ENCODE measurements around the gene SETDB1. TPM values are rescaled to one million over a fixed set of nuclear protein-coding genes. Genes with fewer than 3 reads are reported as not detected.
"Not testable (repeated sequence)": the region's sequence is repeated elsewhere in the genome, so short reads cannot be mapped to it uniquely, and the experiment has no call there.

Gene SETDB1
- total and polyA plus RNA-seq, 5 donors from 2014 or later, result 9.4 to 48.7 (median 12.6) TPM

- H3K9me3 ChIP-seq (ENCODE audit: control insufficient read depth in 2 of 2, low read length in 2 of 2), result no peaks in the 10 kb centered on the region
- H3K36me3 ChIP-seq (ENCODE audit: control insufficient read depth, insufficient read depth, low read length), result no peaks in the 10 kb centered on the region
- ATAC-seq (ENCODE audit: low read depth in 2 of 2) (no peak), DNase-seq (no peak)
- H3K36me3 Mint-ChIP-seq, result no peaks in the 10 kb centered on the region
- H3K27ac Mint-ChIP-seq, result no peak overlapping the region
- no peak overlapping the region for H3K27ac ChIP-seq (ENCODE audit: insufficient read depth, low read length, poor library complexity, severe bottlenecking)
- H3K4me3 ChIP-seq (ENCODE audit: low read depth, low read length), result no peak overlapping the region
- H3K27me3 ChIP-seq (ENCODE audit: control insufficient read depth, insufficient read depth, low read length), result no peaks in the 10 kb centered on the region
- no peak overlapping the region for H3K4me3 Mint-ChIP-seq
- peaks cover 11% of the 10 kb centered on the region for H3K27me3 Mint-ChIP-seq
- H3K4me1 Mint-ChIP-seq, result peaks cover 15 to 24% (median 21%) of the 10 kb centered on the region in 4 donors
- H3K4me1 ChIP-seq (ENCODE audit: control insufficient read depth, insufficient read depth, low read length, poor library complexity, severe bottlenecking), result peaks cover 17% of the 10 kb centered on the region
- H3K9me3 Mint-ChIP-seq, result peaks cover 0 to 2% (median 0%) of the 10 kb centered on the region in 7 donors
These were observed 32.7 kb upstream of the SETDB1 start for GRCh38 chr1:150893336-150893913.

GRCh38 chr1:150895618-150896017 lies 30.5 kb upstream of the SETDB1 start:
- no peak for DNase-seq
- no peak for ATAC-seq (ENCODE audit: low read depth in 2 of 2)
- Mint-ChIP-seq H3K27me3 (peaks cover 11% of the 10 kb centered on the region), H3K36me3 (no peaks in the 10 kb centered on the region), H3K9me3 (peaks cover 0 to 2% (median 0%) of the 10 kb centered on the region in 7 donors), H3K27ac (no peak overlapping the region), H3K4me3 (no peak overlapping the region), H3K4me1 (peaks cover 5 to 10% (median 9%) of the 10 kb centered on the region in 4 donors)
- no peak overlapping the region for H3K27ac ChIP-seq (ENCODE audit: insufficient read depth, low read length, poor library complexity, severe bottlenecking)
- no peaks in the 10 kb centered on the region for H3K27me3 ChIP-seq (ENCODE audit: control insufficient read depth, insufficient read depth, low read length)
- no peaks in the 10 kb centered on the region for H3K9me3 ChIP-seq (ENCODE audit: control insufficient read depth in 2 of 2, low read length in 2 of 2)
- H3K4me1 ChIP-seq (ENCODE audit: control insufficient read depth, insufficient read depth, low read length, poor library complexity, severe bottlenecking), result peaks cover 3% of the 10 kb centered on the region
- H3K36me3 ChIP-seq (ENCODE audit: control insufficient read depth, insufficient read depth, low read length), result no peaks in the 10 kb centered on the region
- H3K4me3 ChIP-seq (ENCODE audit: low read depth, low read length), result no peak overlapping the region

GRCh38 chr1:150899795-150900194 lies 26.4 kb upstream of the SETDB1 start:
- H3K4me3 Mint-ChIP-seq; H3K36me3 Mint-ChIP-seq; H3K36me3 ChIP-seq (ENCODE audit: control insufficient read depth, insufficient read depth, low read length); H3K4me1 Mint-ChIP-seq; DNase-seq; H3K27me3 ChIP-seq (ENCODE audit: control insufficient read depth, insufficient read depth, low read length); H3K27ac Mint-ChIP-seq; H3K9me3 Mint-ChIP-seq; H3K9me3 ChIP-seq (ENCODE audit: control insufficient read depth in 2 of 2, low read length in 2 of 2); H3K27ac ChIP-seq (ENCODE audit: insufficient read depth, low read length, poor library complexity, severe bottlenecking); ATAC-seq (ENCODE audit: low read depth in 2 of 2); H3K4me1 ChIP-seq (ENCODE audit: control insufficient read depth, insufficient read depth, low read length, poor library complexity, severe bottlenecking); H3K4me3 ChIP-seq (ENCODE audit: low read depth, low read length): not testable (repeated sequence)
- peaks cover 11% of the 10 kb centered on the region for H3K27me3 Mint-ChIP-seq

GRCh38 chr1:150902346-150902745 lies 23.8 kb upstream of the SETDB1 start:
- H3K9me3 ChIP-seq (ENCODE audit: control insufficient read depth in 2 of 2, low read length in 2 of 2), result no peaks in the 10 kb centered on the region
- no peaks in the 10 kb centered on the region for H3K36me3 ChIP-seq (ENCODE audit: control insufficient read depth, insufficient read depth, low read length)
- ATAC-seq (ENCODE audit: low read depth in 2 of 2) (no peak), DNase-seq (no peak)
- no peak overlapping the region for H3K4me3 ChIP-seq (ENCODE audit: low read depth, low read length)
- H3K9me3 Mint-ChIP-seq, result peaks cover 0 to 2% (median 0%) of the 10 kb centered on the region in 7 donors
- no peaks in the 10 kb centered on the region for H3K27me3 ChIP-seq (ENCODE audit: control insufficient read depth, insufficient read depth, low read length)
- no peak overlapping the region for H3K27ac Mint-ChIP-seq
- no peaks in the 10 kb centered on the region for H3K36me3 Mint-ChIP-seq
- H3K4me3 Mint-ChIP-seq, result no peak overlapping the region
- H3K4me1 ChIP-seq (ENCODE audit: control insufficient read depth, insufficient read depth, low read length, poor library complexity, severe bottlenecking), result no peaks in the 10 kb centered on the region
- no peaks in the 10 kb centered on the region for H3K27me3 Mint-ChIP-seq
- no peak overlapping the region for H3K27ac ChIP-seq (ENCODE audit: insufficient read depth, low read length, poor library complexity, severe bottlenecking)
- H3K4me1 Mint-ChIP-seq, result peaks cover 0 to 2% (median 0%) of the 10 kb centered on the region in 4 donors

- H3K27me3 Mint-ChIP-seq, result no peaks in the 10 kb centered on the region
- ATAC-seq (ENCODE audit: low read depth in 2 of 2) (no peak), DNase-seq (no peak)
- H3K4me3 Mint-ChIP-seq, result no peak overlapping the region
- peaks cover 0 to 3% (median 0%) of the 10 kb centered on the region in 4 donors for H3K4me1 Mint-ChIP-seq
- Histone ChIP-seq H3K27me3 (ENCODE audit: control insufficient read depth, insufficient read depth, low read length) (no peaks in the 10 kb centered on the region), H3K9me3 (ENCODE audit: control insufficient read depth in 2 of 2, low read length in 2 of 2) (no peaks in the 10 kb centered on the region), H3K4me3 (ENCODE audit: low read depth, low read length) (no peak overlapping the region), H3K4me1 (ENCODE audit: control insufficient read depth, insufficient read depth, low read length, poor library complexity, severe bottlenecking) (no peaks in the 10 kb centered on the region), H3K36me3 (ENCODE audit: control insufficient read depth, insufficient read depth, low read length) (no peaks in the 10 kb centered on the region), H3K27ac (ENCODE audit: insufficient read depth, low read length, poor library complexity, severe bottlenecking) (no peak overlapping the region)
- H3K36me3 Mint-ChIP-seq, result no peaks in the 10 kb centered on the region
- no peaks in the 10 kb centered on the region for H3K9me3 Mint-ChIP-seq
- no peak overlapping the region for H3K27ac Mint-ChIP-seq
These were observed 23.4 kb upstream of the SETDB1 start for GRCh38 chr1:150902751-150903150.

GRCh38 chr1:150905301-150905700 lies 20.9 kb upstream of the SETDB1 start:
- H3K4me1 Mint-ChIP-seq, result peaks cover 0 to 6% (median 0%) of the 10 kb centered on the region in 4 donors
- no peak for ATAC-seq (ENCODE audit: low read depth in 2 of 2)
- no peak overlapping the region for H3K4me3 ChIP-seq (ENCODE audit: low read depth, low read length)
- no peaks in the 10 kb centered on the region for H3K36me3 Mint-ChIP-seq
- no peaks in the 10 kb centered on the region for H3K36me3 ChIP-seq (ENCODE audit: control insufficient read depth, insufficient read depth, low read length)
- no peak for DNase-seq
- H3K4me1 ChIP-seq (ENCODE audit: control insufficient read depth, insufficient read depth, low read length, poor library complexity, severe bottlenecking), result no peaks in the 10 kb centered on the region
- H3K27me3 ChIP-seq (ENCODE audit: control insufficient read depth, insufficient read depth, low read length), result no peaks in the 10 kb centered on the region
- no peaks in the 10 kb centered on the region for H3K27me3 Mint-ChIP-seq
- no peaks in the 10 kb centered on the region for H3K9me3 ChIP-seq (ENCODE audit: control insufficient read depth in 2 of 2, low read length in 2 of 2)
- no peak overlapping the region for H3K27ac ChIP-seq (ENCODE audit: insufficient read depth, low read length, poor library complexity, severe bottlenecking)
- no peak overlapping the region for H3K27ac Mint-ChIP-seq
- no peaks in the 10 kb centered on the region for H3K9me3 Mint-ChIP-seq
- no peak overlapping the region for H3K4me3 Mint-ChIP-seq

GRCh38 chr1:150906329-150906728 lies 19.8 kb upstream of the SETDB1 start:
- Histone ChIP-seq H3K27ac (ENCODE audit: insufficient read depth, low read length, poor library complexity, severe bottlenecking) (no peak overlapping the region), H3K36me3 (ENCODE audit: control insufficient read depth, insufficient read depth, low read length) (no peaks in the 10 kb centered on the region), H3K4me1 (ENCODE audit: control insufficient read depth, insufficient read depth, low read length, poor library complexity, severe bottlenecking) (no peaks in the 10 kb centered on the region), H3K4me3 (ENCODE audit: low read depth, low read length) (no peak overlapping the region), H3K9me3 (ENCODE audit: control insufficient read depth in 2 of 2, low read length in 2 of 2) (no peaks in the 10 kb centered on the region), H3K27me3 (ENCODE audit: control insufficient read depth, insufficient read depth, low read length) (no peaks in the 10 kb centered on the region)
- H3K9me3 Mint-ChIP-seq, result no peaks in the 10 kb centered on the region
- ATAC-seq (ENCODE audit: low read depth in 2 of 2) (no peak), DNase-seq (no peak)
- H3K4me1 Mint-ChIP-seq, result peaks cover 0 to 6% (median 0%) of the 10 kb centered on the region in 4 donors
- no peaks in the 10 kb centered on the region for H3K36me3 Mint-ChIP-seq
- no peaks in the 10 kb centered on the region for H3K27me3 Mint-ChIP-seq
- no peak overlapping the region for H3K27ac Mint-ChIP-seq
- H3K4me3 Mint-ChIP-seq, result no peak overlapping the region

GRCh38 chr1:150906813-150907212 lies 19.4 kb upstream of the SETDB1 start:
- no peak for DNase-seq
- Histone ChIP-seq H3K9me3 (ENCODE audit: control insufficient read depth in 2 of 2, low read length in 2 of 2) (no peaks in the 10 kb centered on the region), H3K4me3 (ENCODE audit: low read depth, low read length) (no peak overlapping the region), H3K4me1 (ENCODE audit: control insufficient read depth, insufficient read depth, low read length, poor library complexity, severe bottlenecking) (no peaks in the 10 kb centered on the region), H3K27ac (ENCODE audit: insufficient read depth, low read length, poor library complexity, severe bottlenecking) (no peak overlapping the region), H3K36me3 (ENCODE audit: control insufficient read depth, insufficient read depth, low read length) (no peaks in the 10 kb centered on the region), H3K27me3 (ENCODE audit: control insufficient read depth, insufficient read depth, low read length) (no peaks in the 10 kb centered on the region)
- no peaks in the 10 kb centered on the region for H3K36me3 Mint-ChIP-seq
- H3K4me1 Mint-ChIP-seq, result peaks cover 0 to 6% (median 0%) of the 10 kb centered on the region in 4 donors
- H3K9me3 Mint-ChIP-seq, result no peaks in the 10 kb centered on the region
- H3K4me3 Mint-ChIP-seq, result no peak overlapping the region
- H3K27ac Mint-ChIP-seq, result no peak overlapping the region
- no peak for ATAC-seq (ENCODE audit: low read depth in 2 of 2)
- H3K27me3 Mint-ChIP-seq, result no peaks in the 10 kb centered on the region

All from CD4-positive, CD25-positive, alpha-beta regulatory T cell (primary cell).